Tibial artery (tissue), 4 donors: ENCODE measurements around the gene FOXD3.

Experiments
- DNase-seq, 2 donors: peaks; one replicate each; pipeline ENCODE4 v3.0.0-alpha.2; 2019
- H3K27ac ChIP-seq, 2 donors: fragments of 200-600 bp; sonication (generic) in 1 of 2; 1 replicate in 1 of 2; 2 replicates in 1 of 2; pipeline ENCODE4 v1.5.1; 2018 to 2019; ENCODE audit warnings: mild to moderate bottlenecking in 1 of 2
- H3K27me3 ChIP-seq, 2 donors: fragments of 200-600 bp; sonication (generic) in 1 of 2; one replicate each; pipeline versions ENCODE4 v1.5.1 to v1.6.0; 2016 to 2019
- H3K36me3 ChIP-seq, 3 donors: fragments of 200-600 bp; sonication (generic) in 2 of 3; one replicate each; pipeline ENCODE4 v1.5.1; 2016 to 2019; ENCODE audit warnings: mild to moderate bottlenecking in 2 of 3
- H3K4me1 ChIP-seq, 4 donors: fragments of 200-600 bp; sonication (generic) in 2 of 4; 1 replicate in 3 of 4; 2 replicates in 1 of 4; pipeline ENCODE4 v1.5.1; 2016 to 2019
- H3K4me3 ChIP-seq, 2 donors: fragments of 200-600 bp; sonication (generic) in 1 of 2; 1 replicate in 1 of 2; 2 replicates in 1 of 2; pipeline ENCODE4 v1.5.1; 2018 to 2019; ENCODE audit warnings: mild to moderate bottlenecking in 2 of 2
- H3K9me3 ChIP-seq, 3 donors: fragments of 200-600 bp; sonication (generic) in 1 of 3; one replicate each; pipeline ENCODE4 v1.5.1; 2016 to 2019
- intact Hi-C: fragments of 100-400 bp; cut with DNase I; formaldehyde crosslinking; loops from one replicate; pipeline ENCODE4 v1.15.0; 2023; ENCODE audit warnings: low total_unique reads
- TF ChIP-seq, protein P1 (sequence below), 2 experiments: fragments of 200-600 bp in 1 of 2; fragments of 450-650 bp in 1 of 2; IDR thresholded peaks; one replicate each; pipeline ENCODE4 v1.5.1; 2017 to 2019; ENCODE audit warnings: antibody characterized with exemption in 2 of 2, mild to moderate bottlenecking in 1 of 2, moderate library complexity in 1 of 2

Gene FOXD3

DNA sequence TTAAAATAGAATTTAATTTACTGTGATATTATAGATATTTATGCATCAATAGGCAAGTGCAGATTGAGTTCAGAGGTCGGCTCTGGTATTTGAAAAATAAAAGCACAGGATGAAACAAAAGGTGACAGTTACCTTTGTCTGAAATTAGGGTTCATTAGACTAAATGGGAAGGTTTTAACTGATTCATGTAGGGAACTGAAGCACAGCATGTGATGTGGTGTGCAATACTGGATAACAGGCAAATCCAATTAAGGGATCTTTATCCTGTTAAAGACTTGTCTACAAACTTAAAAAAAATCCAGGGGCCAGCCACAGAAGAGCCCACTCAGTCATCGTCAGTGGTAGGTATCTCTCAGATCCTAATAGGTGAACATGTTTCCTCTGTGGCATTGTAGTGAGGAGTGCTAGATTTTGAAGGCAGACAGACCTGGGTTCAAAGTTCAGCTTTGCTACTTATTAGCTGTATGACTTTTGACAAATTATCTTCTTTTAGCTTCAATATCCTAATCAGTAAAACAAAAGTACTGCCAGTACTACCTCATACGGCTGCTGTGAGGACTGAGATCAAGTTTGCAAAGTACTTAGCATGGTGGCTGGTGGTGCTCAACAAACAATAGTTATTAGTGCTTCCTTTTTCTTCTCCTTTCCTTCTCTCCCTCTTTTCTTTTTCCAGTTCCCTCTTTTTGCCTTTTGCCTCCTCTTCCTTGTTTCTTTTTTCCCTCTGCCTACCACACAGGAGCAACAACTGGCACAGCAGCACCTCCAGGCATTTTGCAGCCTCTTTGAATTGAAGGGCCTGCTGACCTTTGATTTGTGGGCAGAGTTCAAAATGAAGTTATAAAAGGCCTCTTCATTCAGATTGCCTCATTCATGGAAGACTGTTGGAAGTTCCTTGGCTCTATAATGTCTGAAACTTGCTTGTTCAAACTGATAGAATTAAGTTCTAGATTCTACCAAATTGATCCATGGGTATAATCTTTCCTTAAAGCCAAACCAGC, 44.9 kb upstream of the FOXD3 start:
- DNase-seq: no peak
- TF ChIP-seq, protein P1, sequence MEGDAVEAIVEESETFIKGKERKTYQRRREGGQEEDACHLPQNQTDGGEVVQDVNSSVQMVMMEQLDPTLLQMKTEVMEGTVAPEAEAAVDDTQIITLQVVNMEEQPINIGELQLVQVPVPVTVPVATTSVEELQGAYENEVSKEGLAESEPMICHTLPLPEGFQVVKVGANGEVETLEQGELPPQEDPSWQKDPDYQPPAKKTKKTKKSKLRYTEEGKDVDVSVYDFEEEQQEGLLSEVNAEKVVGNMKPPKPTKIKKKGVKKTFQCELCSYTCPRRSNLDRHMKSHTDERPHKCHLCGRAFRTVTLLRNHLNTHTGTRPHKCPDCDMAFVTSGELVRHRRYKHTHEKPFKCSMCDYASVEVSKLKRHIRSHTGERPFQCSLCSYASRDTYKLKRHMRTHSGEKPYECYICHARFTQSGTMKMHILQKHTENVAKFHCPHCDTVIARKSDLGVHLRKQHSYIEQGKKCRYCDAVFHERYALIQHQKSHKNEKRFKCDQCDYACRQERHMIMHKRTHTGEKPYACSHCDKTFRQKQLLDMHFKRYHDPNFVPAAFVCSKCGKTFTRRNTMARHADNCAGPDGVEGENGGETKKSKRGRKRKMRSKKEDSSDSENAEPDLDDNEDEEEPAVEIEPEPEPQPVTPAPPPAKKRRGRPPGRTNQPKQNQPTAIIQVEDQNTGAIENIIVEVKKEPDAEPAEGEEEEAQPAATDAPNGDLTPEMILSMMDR (IDR thresholded peaks at IDR 0.05): no peak
- Histone ChIP-seq H3K4me1 (no peaks in the 10 kb centered on the region), H3K27ac (no peak overlapping the region), H3K36me3 (no peaks in the 10 kb centered on the region), H3K4me3 (no peak overlapping the region), H3K9me3 (no peaks in the 10 kb centered on the region), H3K27me3 (no peaks in the 10 kb centered on the region)
- intact Hi-C loops: no loop called here

DNA sequence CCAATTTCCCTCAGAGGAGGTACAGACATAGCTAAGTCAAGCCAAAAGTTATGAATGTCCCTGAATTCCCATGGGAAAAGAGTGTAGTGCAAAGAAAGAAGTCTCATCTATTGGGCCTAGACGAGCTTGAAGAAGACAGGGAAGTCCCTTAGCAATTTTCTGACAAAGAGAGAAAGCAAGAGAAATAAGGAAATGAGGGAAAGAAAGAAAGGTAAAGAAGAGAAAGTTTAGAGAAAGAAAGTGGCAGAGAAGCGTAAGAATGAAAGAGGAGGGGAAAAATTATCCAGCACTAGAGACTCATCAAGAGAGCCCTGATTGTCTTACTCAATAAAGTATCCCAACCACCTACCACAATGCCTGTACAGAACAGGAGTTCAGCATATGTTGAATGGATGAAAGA, 40.6 kb upstream of the FOXD3 start:
- H3K27ac ChIP-seq: no peak overlapping the region
- intact Hi-C loops: no loop called here

DNA sequence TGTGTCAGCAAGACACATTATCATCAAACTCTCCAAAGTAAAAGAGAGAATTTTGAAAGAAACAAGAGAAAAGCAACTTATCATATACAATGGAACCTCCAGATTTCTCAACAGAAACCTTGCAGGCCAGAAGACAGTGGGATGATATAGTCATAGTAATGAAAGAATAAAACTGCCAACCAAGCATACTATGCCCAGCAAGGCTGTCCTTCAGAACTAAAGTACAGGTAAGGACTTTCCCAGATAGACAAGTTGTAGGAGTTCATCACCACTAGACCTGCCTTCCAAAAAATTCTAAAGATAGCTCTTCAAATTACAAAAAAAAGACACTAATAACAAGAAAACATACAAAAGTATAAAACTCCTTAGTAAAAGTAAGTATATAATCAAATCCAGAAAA, 33.2 kb upstream of the FOXD3 start:
- TF ChIP-seq, protein P1 (IDR thresholded peaks at IDR 0.05): no peak
- DNase-seq: no peak
- peaks cover 0 to 21% (median 12%) of the 10 kb centered on the region in 3 donors for H3K9me3 ChIP-seq
- peaks cover 0 to 11% of the 10 kb centered on the region in 2 donors for H3K27me3 ChIP-seq
- no peak overlapping the region for H3K27ac ChIP-seq
- no peaks in the 10 kb centered on the region for H3K36me3 ChIP-seq
- H3K4me1 ChIP-seq: no peaks in the 10 kb centered on the region
- intact Hi-C loops: no loop called here
- no peak overlapping the region for H3K4me3 ChIP-seq

More for the DNA sequence above, 40.6 kb upstream of the FOXD3 start:
- Histone ChIP-seq H3K9me3 (no peaks in the 10 kb centered on the region), H3K36me3 (no peaks in the 10 kb centered on the region), H3K4me3 (no peak overlapping the region), H3K4me1 (no peaks in the 10 kb centered on the region), H3K27me3 (peaks cover 0 to 9% of the 10 kb centered on the region in 2 donors)
- no peak for DNase-seq
- TF ChIP-seq, protein P1 (IDR thresholded peaks at IDR 0.05): no peak

DNA sequence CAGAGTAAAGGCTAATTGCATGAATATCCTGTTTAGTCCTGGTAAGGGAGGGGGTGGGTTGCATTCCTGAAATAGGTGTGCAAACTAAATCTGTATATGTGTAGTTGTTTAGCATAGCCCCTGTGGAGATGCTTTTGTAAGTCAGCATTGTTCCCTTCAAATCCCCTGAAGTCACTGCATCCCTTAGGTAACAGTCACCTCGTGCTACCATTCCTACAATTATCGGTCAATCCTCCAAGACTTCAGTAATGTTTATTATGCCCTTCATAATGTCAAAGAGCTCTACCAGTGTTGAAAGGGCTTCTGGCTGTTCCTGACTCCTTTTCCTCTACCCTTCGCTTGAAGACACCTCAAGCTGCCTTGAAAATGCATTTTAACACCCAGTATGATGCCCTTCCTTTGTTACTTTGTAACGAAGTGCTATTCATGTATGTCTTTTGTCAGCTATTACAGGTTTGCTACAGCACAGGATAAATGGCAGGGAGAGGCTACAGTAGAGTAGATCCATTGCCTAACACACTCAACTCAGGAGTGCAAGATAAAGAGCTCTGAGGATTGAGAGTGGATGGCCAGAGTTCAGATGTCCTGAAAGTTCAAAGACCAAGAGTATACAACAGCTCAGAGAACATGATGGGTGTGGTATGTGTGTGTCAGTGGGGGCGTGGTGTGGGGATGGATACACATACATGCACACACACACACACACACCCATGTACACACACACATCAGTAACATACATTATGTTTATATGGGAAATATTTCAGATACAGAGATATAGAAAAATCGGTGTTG, 27.4 kb upstream of the FOXD3 start:
- Histone ChIP-seq H3K27me3 (no peaks in the 10 kb centered on the region), H3K4me3 (no peak overlapping the region), H3K27ac (no peak overlapping the region), H3K9me3 (peaks cover 0 to 4% (median 0%) of the 10 kb centered on the region in 3 donors), H3K36me3 (no peaks in the 10 kb centered on the region), H3K4me1 (no peaks in the 10 kb centered on the region)
- intact Hi-C loops: no loop called here
- TF ChIP-seq, protein P1 (IDR thresholded peaks at IDR 0.05): no peak
- no peak for DNase-seq

DNA sequence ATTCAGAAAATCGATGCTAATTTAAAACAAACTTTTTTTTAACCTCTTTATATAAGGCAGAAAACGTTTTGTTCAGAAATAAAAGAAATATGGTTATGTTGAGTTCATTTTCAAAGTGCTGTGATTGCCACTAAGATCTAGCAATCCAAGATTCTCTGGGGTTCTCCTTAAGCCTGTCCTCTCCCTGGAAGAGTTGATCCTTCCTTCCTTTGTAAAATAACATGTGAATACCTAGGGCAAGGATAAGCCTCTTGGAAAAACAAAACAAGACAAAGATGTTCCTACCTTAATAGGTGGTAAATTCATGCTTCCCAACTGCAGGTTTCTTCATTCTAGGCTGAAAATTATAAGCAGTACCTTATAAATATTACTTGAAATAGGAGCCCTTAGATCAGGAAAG, 18.0 kb upstream of the FOXD3 start:
- no peak for DNase-seq
- H3K36me3 ChIP-seq: no peaks in the 10 kb centered on the region
- peaks cover 0 to 11% (median 10%) of the 10 kb centered on the region in 3 donors for H3K9me3 ChIP-seq
- TF ChIP-seq, protein P1 (IDR thresholded peaks at IDR 0.05): no peak
- H3K27ac ChIP-seq: no peak overlapping the region
- intact Hi-C loops: no loop called here
- H3K4me3 ChIP-seq: no peak overlapping the region
- H3K4me1 ChIP-seq: no peaks in the 10 kb centered on the region
- peaks cover 0 to 13% of the 10 kb centered on the region in 2 donors for H3K27me3 ChIP-seq
